Measurements from ENCODE around the gene CERT1. TPM values are rescaled to one million over a fixed set of nuclear protein-coding genes. Genes with fewer than 3 reads are reported as not detected.
A peak's percentile ranks its signal among the peaks of the same experiment; 100 is the strongest.
"Not testable (repeated sequence)": the region's sequence is repeated elsewhere in the genome, so short reads cannot be mapped to it uniquely, and the experiment has no call there.

Gene CERT1
- polyA plus RNA-seq (2011; rRNA removed), result 19.5 and 25.7 TPM in 2 replicates
- polyA plus RNA-seq (2012; cell fraction: cytosol; rRNA removed), result 5.2 and 6.0 TPM in 2 replicates
- 6.7 and 8.1 TPM in 2 replicates for polyA plus RNA-seq (2012; cell fraction: nucleus; rRNA removed)
- polyA plus RNA-seq (2017; fragmentation: RNase III; extraction: RNeasy Plus Mini Kit Qiagen cat#74134 plus additional on column Dnase treatment), result 22.5 to 27.7 TPM (median 22.5 TPM) in 3 replicates
- 18.2 and 30.8 TPM in 2 replicates for polyA minus RNA-seq (2011; rRNA and poly(A)+ RNA removed)

GRCh38 chr5:75511435-75512382 is at the start of gene CERT1, which contains the start of gene POLK:
TSS of gene CERT1 (minus strand) at chr5:75511629. CDS start at chr5:75511207, 422 bp downstream.
TSS of gene POLK (plus strand) at chr5:75511891.
- POLR2A ChIA-PET, result interaction anchor here (0.7 to 1.9 kb wide), 7 partner anchors 9 to 275 kb away, joined by 3 to 9 read pairs (median 4); partner anchors contain the start of genes ANKRD31, HMGCR and POC5

GRCh38 chr5:75560655-75561054 is 49.2 kb upstream of the CERT1 start:
- ATAC-seq, POLR2A ChIA-PET: not testable (repeated sequence)

More at GRCh38 chr5:75511435-75512382, at the start of gene CERT1, which contains the start of gene POLK:
- H3K4me3 ChIP-seq, result peak within 1 kb of the TSS; percentile 90
- peak; percentile 96 for FAIRE-seq
- TF ChIP-seq PHF8 (IDR thresholded peaks at IDR 0.05; ENCODE audit: borderline replicate concordance, low read depth), result peak; percentile 69
- no peak for TF ChIP-seq RNF2 (IDR thresholded peaks at IDR 0.05; ENCODE audit: borderline replicate concordance, low read depth)
- no peak for TF ChIP-seq NR3C1 (IDR thresholded peaks at IDR 0.05)
- TF ChIP-seq FOSB (CRISPR knock-in tag; IDR thresholded peaks at IDR 0.05), result no peak
- TF ChIP-seq POLR2A (IDR thresholded peaks at IDR 0.05; ENCODE audit: low read length), result peak; percentile 87
- no peak for TF ChIP-seq REST (IDR thresholded peaks at IDR 0.05)
- TF ChIP-seq E2F6 (IDR thresholded peaks at IDR 0.05; ENCODE audit: borderline replicate concordance, low read depth), result 0 out of 2 replicates have a peak, but pooled peaks have one; percentile 28
- TF ChIP-seq CHD2 (IDR thresholded peaks at IDR 0.05; ENCODE audit: low read length, partially characterized antibody), result no peak
- TF ChIP-seq KDM1A (IDR thresholded peaks at IDR 0.05; ENCODE audit: low read depth), result no peak
- TF ChIP-seq HOXB5 (CRISPR knock-in tag; IDR thresholded peaks at IDR 0.05), result no peak
- peak; percentile 62; the same call in 1 of the 3 replicates for TF ChIP-seq BCL3 (IDR thresholded peaks at IDR 0.05)
- TF ChIP-seq RFX5 (IDR thresholded peaks at IDR 0.05), result no peak
- peak; percentile 7; the same call in 1 of the 2 replicates for TF ChIP-seq GATA3 (IDR thresholded peaks at IDR 0.05; ENCODE audit: borderline replicate concordance)
- no peak for TF ChIP-seq MAFK (IDR thresholded peaks at IDR 0.05; ENCODE audit: partially characterized antibody)
- no peak for TF ChIP-seq JUNB (IDR thresholded peaks at IDR 0.05)
- no peak for TF ChIP-seq BHLHE40 (IDR thresholded peaks at IDR 0.05; ENCODE audit: low read depth, low read length)
- TF ChIP-seq CEBPB (IDR thresholded peaks at IDR 0.05), result no peak
- TF ChIP-seq MAX (IDR thresholded peaks at IDR 0.05), result peak; percentile 51
- TF ChIP-seq MAZ (IDR thresholded peaks at IDR 0.05; ENCODE audit: borderline replicate concordance, low read depth, low read length), result peak; percentile 72; the same call in 1 of the 2 replicates
- no peak for TF ChIP-seq MYC (IDR thresholded peaks at IDR 0.05; ENCODE audit: borderline replicate concordance, low read length)
- peak; percentile 60 to 71; a peak in 3 of 5 replicates for TF ChIP-seq JUN (IDR thresholded peaks at IDR 0.05)
- TF ChIP-seq CHD4 (IDR thresholded peaks at IDR 0.05; ENCODE audit: borderline replicate concordance), result no peak
- peak; percentile 52 for TF ChIP-seq KDM5A (IDR thresholded peaks at IDR 0.05)
- no peak for TF ChIP-seq HES2 (IDR thresholded peaks at IDR 0.05)
- 2% methylated on average over 38 of the region's 71 CpGs for WGBS (ENCODE audit: missing lambda C conversion rate)
- CTCF ChIA-PET, result interaction anchor here (0.6 to 1.4 kb wide), 2 partner anchors 10 to 1402 kb away, joined by 3 read pairs; no protein-coding TSS in a partner anchor
- H3K4me2 ChIP-seq, result peak within 1 kb of the TSS; percentile 89
- ATAC-seq, result peak; percentile 96 to 98
- peak; percentile 96 to 97 for DNase-seq (ENCODE audit: low read depth in 1 of 2, low spot score in 1 of 2)
- H3K9me3 ChIP-seq, result no peaks in the 10 kb centered on the region
- H3K4me1 ChIP-seq, result peaks cover 25% of the 10 kb centered on the region; the same call in 2 of the 3 replicates
- peak within 1 kb of the TSS; percentile 91 to 94 for H3K27ac ChIP-seq

More at GRCh38 chr5:75560655-75561054, 49.2 kb upstream of the CERT1 start:
- DNase-seq (ENCODE audit: low read depth in 1 of 2, low spot score in 1 of 2); H3K27ac ChIP-seq; H3K4me2 ChIP-seq; FAIRE-seq; H3K4me3 ChIP-seq; H3K4me1 ChIP-seq: not testable (repeated sequence)
- CTCF ChIA-PET, result interaction anchor here (1.2 kb wide), 1 partner anchor 44 kb away, joined by 3 read pairs; no protein-coding TSS in a partner anchor
- 91% methylated on average over 1 of the region's 1 CpG for WGBS (ENCODE audit: missing lambda C conversion rate)
- peaks cover 16% of the 10 kb centered on the region for H3K9me3 ChIP-seq
